Pulmonary artery endothelial cell (primary cell): ENCODE data around the gene FRG2C. TPM values are rescaled to one million over a fixed set of nuclear protein-coding genes. Genes with fewer than 3 reads are reported as not detected.
A peak's percentile ranks its signal among the peaks of the same experiment; 100 is the strongest.
"Not testable (repeated sequence)": the region's sequence is repeated elsewhere in the genome, so short reads cannot be mapped to it uniquely, and the experiment has no call there.

Experiments
- DNase-seq: peaks from one replicate; pipeline ENCODE4 v3.0.0-alpha.2; 2011; ENCODE audit warnings: low read depth, low spot score
- total RNA-seq: library from RNA; depleted of rRNA; stranded (reverse); fragments of >200 nt; gene quantifications from 2 replicates; pipeline ENCODE4 v1.2.3, GENCODE V29; 2014

Gene FRG2C
- not detected in 2 replicates for total RNA-seq

DNA sequence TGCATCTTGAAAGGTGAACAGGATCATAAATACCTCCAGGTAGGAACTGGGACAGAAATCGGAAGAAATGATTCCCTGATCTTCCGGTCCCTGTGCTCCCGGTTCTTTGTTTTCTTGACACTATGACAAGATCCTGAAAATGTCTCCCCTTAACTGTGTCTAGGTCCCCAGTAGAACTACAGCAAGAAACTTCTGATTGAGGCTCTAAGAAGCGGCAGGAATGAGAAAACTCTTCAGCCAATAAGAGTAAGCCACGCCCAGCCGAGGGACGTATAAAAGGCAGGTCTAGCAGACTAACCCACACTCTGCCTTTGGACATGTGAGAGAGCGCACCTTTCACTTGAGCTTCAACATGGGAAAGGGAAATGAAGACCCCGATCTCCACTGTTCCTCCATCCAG, at the start of gene FRG2C:
FRG2C (plus strand) TSS at position 301 of the 400 bp plus-strand sequence; CDS start at position 353, 52 bp downstream.
- DNase-seq: not testable (repeated sequence)

DNA sequence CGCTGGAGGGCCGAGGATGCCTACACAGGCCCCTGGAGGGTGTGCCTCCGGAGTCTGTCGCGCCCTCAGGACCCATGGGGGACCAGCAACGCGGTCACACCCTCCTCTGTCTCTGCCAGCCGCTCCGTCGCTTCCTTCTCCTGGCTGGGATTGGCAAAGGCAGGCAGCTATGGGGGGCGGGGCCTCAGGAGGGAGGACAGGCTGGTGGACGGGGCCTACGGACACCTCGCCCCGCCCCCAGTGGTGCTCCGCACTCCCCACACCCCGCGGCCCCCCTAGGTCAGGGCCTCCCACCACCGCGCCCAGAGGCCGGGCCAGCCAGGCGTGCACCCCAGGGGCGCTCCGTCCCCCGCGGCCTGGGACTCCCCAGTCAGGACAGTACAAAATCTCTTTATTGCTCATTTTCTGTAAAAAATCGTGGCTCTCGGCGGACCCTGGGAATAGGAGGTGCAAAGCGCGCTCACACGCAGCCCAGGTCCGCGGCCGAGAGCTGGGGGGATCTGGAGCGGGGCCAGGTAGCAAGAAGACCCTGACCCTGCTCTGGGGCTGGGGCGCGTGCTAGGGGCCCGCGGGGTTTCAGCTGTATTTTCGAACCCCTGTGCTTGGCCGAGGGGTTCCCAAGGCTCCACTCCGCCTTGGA, 45.3 kb upstream of the FRG2C start:
- DNase-seq: not testable (repeated sequence)

DNA sequence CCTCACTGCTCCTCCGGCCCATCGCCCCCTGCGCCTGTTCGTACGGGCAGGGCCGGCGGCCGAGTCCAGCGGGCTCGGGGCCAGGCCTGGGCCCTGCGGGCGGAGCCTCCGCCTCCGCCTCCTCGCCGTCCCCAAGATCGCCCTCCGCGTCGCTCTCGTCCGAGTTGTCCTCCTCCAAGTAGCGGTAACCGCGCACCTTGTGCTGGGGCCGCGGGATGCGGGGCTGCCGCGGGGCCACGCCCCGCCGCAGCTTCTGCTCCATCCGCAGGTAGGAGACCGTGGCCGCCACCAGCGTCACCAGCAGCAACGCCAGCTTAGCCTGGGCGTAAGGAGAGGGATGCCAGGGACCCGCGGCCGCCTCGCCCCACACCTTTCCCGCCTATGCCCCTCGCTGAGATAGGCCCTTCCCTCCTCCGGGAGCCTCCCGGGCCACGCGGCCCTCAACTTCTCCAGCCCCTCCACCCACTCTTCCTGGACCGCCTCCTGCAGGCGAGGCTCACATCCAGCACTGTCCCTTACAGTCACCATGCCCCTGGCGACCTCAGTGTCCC, 44.6 kb upstream of the FRG2C start:
- DNase-seq: not testable (repeated sequence)

GRCh38 chr3:75621772-75622171, 42.4 kb upstream of the FRG2C start:
- not testable (repeated sequence) for DNase-seq

DNA sequence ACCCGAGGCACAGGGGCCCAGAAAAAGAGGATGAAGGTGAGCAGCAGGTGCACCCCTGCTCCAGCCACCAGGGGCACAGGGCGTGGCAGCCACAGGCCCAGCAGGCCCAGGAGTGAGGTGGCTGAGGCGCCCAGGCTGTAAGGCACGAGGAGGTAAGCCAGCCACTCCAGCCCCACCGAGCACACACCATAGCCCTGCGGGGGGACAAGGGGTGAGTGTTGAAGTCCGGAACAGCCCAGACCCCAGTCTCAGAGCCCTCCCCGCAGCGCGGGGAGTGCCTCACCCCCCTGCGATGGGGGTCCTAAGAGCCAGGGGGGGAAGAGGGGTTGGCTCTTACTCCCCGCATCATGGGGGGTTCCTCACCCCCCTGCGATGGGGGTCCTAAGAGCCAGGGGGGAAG, 40.5 kb upstream of the FRG2C start:
- not testable (repeated sequence) for DNase-seq

DNA sequence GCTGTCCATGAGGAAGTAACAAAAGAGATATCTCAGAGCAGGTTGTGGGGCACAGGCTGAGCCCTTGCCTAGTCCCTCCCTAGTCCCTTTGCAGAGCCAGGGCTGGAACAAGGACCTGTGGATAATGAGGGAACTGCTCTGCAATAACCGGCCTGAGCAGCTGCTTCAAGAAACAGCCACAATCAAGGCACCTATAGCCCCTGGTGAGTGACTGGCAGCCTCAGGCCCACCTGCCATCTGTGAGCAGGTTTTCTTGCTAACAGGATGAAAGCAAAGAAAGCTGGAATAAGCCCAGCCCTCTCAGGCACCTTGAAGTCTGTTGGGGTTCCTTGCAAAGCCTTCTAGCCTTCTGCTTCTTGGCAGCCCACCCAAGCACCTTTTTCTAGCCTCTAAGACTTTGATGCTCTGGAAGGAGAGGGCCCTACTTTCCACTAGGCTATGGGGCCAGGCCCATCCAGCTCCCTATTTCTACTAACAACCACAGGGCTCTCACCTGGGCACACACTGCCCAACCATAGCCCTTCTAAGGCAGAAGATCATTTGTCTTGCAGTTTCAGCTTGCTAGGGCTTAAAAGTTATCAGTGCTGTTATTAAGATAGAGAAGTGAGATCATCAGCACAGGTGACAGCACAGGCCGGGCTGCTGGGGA, 33.1 kb upstream of the FRG2C start:
- DNase-seq: not testable (repeated sequence)

DNA sequence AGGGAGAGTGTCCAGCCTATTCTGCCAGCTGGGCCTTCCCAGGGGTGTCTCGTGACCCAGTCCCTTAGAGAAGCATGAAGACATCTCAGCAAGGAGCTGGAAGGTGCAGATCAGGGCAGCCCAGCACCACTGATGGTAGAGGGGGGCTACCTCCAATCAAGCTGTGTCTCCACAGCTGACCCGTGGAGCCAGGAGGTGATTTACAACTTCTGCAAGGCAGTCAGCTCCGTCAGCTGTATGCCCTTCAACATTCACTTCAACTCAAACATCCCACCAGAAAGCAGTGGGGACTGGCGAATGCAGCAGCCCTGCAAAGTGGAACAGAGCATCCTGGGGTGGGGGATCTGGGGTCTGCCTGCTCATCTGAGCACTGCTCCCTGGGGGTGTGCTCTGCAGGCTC, 32.6 kb upstream of the FRG2C start:
- no peak for DNase-seq

GRCh38 chr3:75638947-75639346, 25.2 kb upstream of the FRG2C start:
- DNase-seq: not testable (repeated sequence)

DNA sequence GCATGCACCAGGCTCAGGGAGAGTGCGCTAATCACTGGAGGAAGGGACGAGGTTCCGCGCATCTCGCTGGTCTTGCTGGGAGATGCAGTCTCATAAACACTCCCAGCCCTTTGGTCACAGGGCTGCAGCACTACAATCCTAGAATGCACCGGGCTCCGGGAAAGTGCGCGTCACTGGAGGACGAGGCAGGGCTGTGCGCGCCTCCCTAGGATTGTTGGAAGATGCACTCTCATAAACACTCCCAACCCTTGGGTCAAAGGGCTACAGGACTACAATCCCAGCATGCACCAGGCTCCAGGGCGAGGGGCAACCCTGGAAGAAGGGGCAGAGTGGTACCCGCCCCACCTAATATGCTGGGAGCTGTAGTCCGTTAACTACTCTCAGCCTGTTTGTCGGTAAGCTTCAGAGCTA, 23.0 kb upstream of the FRG2C start:
- DNase-seq: peak; percentile 15

- not testable (repeated sequence) for DNase-seq
Measured at GRCh38 chr3:75643031-75643800, 20.9 kb upstream of the FRG2C start.

DNA sequence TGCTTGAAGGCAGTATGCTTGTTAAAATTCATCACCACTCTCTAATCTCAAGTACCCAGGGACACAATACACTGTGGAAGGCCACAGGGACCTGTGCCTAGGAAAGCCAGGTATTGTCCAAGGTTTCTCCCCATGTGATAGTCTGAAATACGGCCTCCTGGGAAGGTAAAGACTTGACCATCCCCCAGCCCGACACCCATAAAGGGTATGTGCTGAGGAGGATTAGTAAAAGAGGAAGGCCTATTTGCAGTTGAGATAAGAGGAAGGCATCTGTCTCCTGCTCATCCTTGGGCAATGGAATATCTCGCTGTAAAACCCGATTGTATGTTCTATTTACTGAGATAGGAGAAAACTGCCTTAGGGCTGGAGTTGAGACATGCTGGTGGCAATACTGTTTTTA, 18.6 kb upstream of the FRG2C start:
- DNase-seq: not testable (repeated sequence)

- no peak for DNase-seq
Measured at GRCh38 chr3:75650191-75650590, 13.9 kb upstream of the FRG2C start.

GRCh38 chr3:75655101-75655904, 8.8 kb upstream of the FRG2C start:
- not testable (repeated sequence) for DNase-seq

GRCh38 chr3:75655956-75656355, 8.2 kb upstream of the FRG2C start:
- not testable (repeated sequence) for DNase-seq

DNA sequence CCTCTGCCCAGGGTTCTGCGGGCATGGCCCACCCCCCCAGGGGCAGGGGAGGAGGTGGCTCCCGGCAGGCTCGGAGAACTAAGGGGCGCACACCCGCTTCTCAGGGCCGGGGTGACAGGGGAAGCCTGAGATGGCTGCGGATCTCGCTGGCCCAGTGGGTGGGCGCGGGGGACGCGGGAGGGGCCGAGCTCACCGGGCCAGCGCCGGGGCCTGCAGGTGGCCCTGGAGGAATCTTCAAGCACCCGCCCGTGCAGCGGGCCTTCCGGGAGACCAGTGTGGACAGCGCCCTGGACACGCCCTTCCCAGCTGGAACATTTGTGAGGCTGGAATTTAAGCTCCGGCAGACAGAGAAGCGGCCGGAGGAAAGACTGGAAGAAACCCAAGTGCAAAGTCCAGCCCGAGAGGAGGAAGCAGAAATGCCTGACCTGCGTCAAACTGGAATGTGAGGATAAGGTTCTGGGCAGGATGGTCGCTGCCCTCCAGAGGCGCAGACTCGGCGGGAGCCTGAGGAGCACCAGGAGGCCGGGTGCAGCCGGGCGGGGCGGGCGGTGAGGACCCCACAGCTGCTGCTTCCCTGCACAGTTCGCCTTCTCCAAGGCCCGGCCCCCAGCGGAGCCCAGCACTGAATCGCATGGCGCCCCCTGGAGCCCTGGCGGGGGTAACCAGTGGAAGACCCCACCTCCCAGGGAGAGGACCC, 5.6 kb upstream of the FRG2C start:
- not testable (repeated sequence) for DNase-seq

- not testable (repeated sequence) for DNase-seq
Measured at GRCh38 chr3:75659108-75659433, 5.1 kb upstream of the FRG2C start.

GRCh38 chr3:75665626-75666025, 1.5 kb downstream of the FRG2C start:
- DNase-seq: not testable (repeated sequence)

- DNase-seq: not testable (repeated sequence)
Measured at GRCh38 chr3:75667757-75668701, 3.9 kb downstream of the FRG2C start.

GRCh38 chr3:75668759-75669347, 4.7 kb downstream of the FRG2C start:
- not testable (repeated sequence) for DNase-seq
